Measurements from ENCODE around the gene ADAM11.

DNA sequence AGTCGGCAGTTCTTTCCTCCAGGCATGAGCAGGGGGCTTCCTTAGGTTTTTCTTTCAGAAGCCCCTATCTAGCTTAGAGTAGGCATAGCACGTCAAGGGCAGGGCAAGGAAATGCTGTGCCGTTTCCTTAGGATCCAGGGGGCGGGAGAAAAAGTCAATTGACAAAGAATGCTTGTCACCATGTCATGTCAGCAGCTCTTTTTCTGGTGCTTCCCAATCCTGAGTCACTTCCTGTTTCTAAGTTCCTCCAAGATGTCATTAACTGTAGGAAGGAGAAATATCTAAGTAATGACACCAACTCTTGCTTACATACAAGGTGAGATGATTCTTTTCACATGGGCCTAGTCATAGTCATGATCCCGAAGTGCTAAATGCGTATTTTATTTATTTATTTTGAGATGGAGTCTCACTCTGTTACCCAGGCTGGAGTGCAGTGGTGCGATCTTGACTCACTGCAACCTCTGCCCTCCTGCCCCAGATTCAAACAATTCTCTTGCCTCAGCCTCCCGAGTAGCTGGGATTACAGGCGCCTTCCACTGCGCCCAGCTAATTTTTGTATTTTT is 36.1 kb downstream of the ADAM11 start:
- TF ChIP-seq, protein P1, sequence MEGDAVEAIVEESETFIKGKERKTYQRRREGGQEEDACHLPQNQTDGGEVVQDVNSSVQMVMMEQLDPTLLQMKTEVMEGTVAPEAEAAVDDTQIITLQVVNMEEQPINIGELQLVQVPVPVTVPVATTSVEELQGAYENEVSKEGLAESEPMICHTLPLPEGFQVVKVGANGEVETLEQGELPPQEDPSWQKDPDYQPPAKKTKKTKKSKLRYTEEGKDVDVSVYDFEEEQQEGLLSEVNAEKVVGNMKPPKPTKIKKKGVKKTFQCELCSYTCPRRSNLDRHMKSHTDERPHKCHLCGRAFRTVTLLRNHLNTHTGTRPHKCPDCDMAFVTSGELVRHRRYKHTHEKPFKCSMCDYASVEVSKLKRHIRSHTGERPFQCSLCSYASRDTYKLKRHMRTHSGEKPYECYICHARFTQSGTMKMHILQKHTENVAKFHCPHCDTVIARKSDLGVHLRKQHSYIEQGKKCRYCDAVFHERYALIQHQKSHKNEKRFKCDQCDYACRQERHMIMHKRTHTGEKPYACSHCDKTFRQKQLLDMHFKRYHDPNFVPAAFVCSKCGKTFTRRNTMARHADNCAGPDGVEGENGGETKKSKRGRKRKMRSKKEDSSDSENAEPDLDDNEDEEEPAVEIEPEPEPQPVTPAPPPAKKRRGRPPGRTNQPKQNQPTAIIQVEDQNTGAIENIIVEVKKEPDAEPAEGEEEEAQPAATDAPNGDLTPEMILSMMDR (IDR thresholded peaks at IDR 0.05) = no peak
- TF ChIP-seq POLR2A (IDR thresholded peaks at IDR 0.05) = no peak
